HG03108 (cell line): ENCODE measurements around the gene KDM3A.

Source experiments
- ATAC-seq: cut with Tn5 transposase; IDR thresholded peaks from one replicate; pipeline ENCODE4 v1.9.1; 2021; ENCODE audit warnings: moderate library complexity; ENCODE audit not compliant: unreplicated experiment

Gene KDM3A

GRCh38 chr2:86513948-86514660 is 72.9 kb downstream of the KDM3A start:
- ATAC-seq, result no peak

DNA sequence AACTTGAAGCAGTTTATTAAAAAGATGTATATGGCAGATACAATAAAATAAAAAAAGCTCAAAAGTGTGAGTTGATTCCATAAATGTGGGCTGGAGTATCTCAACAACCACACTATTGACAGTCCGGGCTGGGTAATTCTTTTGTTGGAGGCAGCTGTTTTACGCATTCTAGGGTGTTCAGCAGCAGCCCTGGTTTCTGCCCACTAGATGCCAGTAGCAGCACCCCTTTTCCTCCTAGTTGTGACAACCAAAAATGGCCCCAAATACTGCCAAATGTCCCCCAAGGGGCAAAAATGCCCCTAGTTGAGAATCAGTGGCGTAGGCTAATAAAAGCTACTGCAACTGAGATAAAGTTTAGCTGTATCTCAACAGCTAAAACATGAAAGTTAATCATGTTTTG is 77.3 kb downstream of the KDM3A start:
- ATAC-seq, result no peak

DNA sequence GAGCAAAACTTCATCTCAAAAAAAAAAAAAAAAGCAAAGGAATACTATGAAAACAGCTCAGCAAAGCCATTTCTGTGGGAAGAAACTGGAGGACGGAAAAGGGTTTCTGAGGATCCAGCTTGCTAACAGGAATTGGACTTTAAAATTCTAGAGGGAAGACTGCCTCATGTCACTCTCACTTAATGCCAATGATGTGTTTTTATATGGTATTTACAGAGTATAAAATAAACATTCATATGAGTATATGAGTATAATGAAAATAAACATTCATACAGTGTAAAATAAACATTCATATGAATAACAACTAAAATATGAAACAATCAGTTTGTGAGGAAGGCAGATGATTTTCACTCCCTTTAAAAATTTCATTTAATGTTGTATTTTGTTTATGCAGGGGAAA is 78.2 kb downstream of the KDM3A start:
- no peak for ATAC-seq

- ATAC-seq, result no peak
Observed at GRCh38 chr2:86520153-86520552, 79.0 kb downstream of the KDM3A start.

DNA sequence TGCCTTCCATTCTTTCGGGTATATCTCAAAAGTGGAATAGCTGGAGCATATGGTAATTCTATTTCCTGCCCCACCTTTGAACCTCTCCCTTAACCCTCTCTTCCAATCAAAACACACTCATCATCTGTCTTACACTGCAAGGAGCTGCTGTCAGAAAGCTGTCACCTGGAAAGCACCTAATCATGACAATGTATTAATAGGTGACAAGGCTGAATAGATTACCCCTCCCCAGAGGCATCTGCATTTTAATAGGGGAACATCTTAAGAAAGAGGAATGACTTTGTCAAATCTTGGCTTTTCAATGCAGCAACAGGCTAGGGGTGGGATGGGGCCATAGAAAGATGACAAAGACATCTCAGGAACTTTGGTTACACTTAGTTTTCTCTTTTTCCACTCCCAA is 80.8 kb downstream of the KDM3A start:
- ATAC-seq, result no peak

DNA sequence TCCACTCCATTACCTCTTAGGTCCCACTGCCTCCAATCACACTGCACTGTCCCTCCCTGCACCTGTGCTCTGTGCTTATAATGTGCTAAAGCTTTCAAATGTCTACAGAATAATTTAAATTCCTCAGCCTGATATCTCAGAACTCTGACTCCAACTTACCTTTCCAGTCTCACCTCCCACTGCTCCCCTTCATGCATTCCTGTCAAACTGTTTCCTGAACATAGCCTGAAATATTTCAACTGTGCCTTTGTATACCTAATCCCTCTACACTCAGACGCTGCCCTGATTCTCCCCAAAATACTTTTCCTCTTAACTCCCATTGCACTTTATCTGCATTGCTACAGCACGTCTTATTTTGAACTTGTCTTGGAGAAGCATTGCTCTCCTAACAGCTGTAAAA is 81.5 kb downstream of the KDM3A start:
- no peak for ATAC-seq

GRCh38 chr2:86523491-86523890 is 82.3 kb downstream of the KDM3A start:
- ATAC-seq, result no peak

DNA sequence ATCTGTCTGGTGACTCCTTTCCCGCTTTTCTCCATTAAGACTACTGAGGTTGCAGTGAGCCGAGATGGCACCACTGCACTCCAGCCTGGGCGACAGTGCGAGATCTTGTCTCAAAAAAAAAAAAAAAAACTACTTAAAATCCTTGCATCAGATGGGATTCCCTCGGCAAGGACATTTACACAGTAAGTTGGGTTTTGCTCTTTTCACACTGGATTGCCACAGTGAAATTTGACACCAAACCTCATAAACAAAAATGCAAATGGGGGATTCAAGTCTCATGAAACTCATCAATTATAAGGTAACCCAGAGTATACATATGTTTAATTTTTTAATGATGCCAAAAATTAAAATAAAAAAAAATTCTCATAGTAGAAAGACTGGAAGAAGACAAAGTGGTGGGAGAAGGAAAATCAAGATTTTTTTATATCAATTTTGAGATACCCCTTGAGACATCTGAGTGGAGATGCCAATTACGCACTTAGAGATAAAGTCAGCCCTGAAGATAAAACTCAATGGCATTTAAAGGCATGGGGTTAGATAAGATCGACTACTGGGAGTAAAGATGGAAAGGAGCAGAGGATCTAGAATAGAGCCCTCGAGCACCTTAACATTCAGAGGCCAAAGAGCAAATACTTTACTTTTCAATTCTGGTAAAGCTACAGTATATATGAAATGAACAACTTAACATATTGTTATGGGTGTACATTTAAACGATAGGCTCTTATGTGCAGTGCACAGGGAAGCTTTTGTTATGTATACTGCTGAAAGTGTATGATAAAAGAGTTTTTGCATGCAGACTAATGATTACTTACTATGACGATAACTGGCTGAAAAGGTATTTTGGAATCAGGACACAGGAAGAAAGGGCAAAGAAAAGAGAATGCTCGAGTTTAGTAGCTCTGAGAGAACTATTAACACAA is 84.5 kb downstream of the KDM3A start:
- no peak for ATAC-seq

- ATAC-seq, result no peak
Observed at GRCh38 chr2:86533589-86533988, 92.4 kb downstream of the KDM3A start.

DNA sequence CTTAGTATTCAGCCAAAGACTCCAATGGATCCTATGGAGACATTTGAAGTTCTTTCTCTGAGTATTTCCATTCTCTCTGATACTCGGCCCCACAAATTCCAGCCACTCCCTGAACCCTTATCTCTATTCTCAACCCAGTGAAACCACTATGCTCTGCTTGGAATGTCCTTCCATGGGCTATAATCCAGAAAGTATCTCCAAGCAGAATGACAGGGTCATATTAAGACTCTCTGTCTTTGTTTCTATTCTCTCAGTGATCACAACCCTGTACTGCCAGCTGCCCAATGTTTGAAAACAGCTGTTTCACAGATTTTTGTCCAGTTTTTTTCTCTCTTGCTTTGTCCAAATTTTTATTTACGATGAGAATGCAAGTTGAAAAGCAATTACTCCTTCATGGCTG is 100.2 kb downstream of the KDM3A start:
- ATAC-seq, result no peak
